Neural crest cell (in vitro differentiated cells): ENCODE measurements around the gene TNP1. TPM values are rescaled to one million over a fixed set of nuclear protein-coding genes. Genes with fewer than 3 reads are reported as not detected.

Source experiments
- DNase-seq: peaks from one replicate; pipeline ENCODE4 v3.0.0; 2021; ENCODE audit warnings: low read depth, mixed read lengths, low spot score
- H3K27ac Mint-ChIP-seq: one replicate; pipeline ENCODE4 v1.8.0; 2021; ENCODE audit warnings: mild to moderate bottlenecking, mixed read lengths; ENCODE audit not compliant: unreplicated experiment
- H3K27me3 Mint-ChIP-seq: 2 replicates; pipeline ENCODE4 v1.8.0; 2021; ENCODE audit warnings: low read depth, mild to moderate bottlenecking, mixed read lengths
- H3K36me3 Mint-ChIP-seq: 2 replicates; pipeline ENCODE4 v1.8.0; 2021; ENCODE audit warnings: low read depth, mild to moderate bottlenecking, mixed read lengths
- H3K4me1 Mint-ChIP-seq: 2 replicates; pipeline ENCODE4 v1.8.0; 2021; ENCODE audit warnings: mixed read lengths
- H3K4me3 Mint-ChIP-seq: one replicate; pipeline ENCODE4 v1.8.0; 2021; ENCODE audit warnings: mild to moderate bottlenecking, mixed read lengths
- H3K9me3 Mint-ChIP-seq: 2 replicates; pipeline ENCODE4 v1.8.0; 2021; ENCODE audit warnings: mixed read lengths
- total RNA-seq: library from RNA; stranded (reverse); gene quantifications from 2 replicates; pipeline ENCODE4 v1.2.1, GENCODE V29; 2021
- TF ChIP-seq, protein P1 (sequence below): fragments of 200-600 bp; sonication (generic); conservative IDR thresholded peaks from 2 replicates; pipeline ENCODE4 v1.5.0; 2021; ENCODE audit warnings: antibody characterized with exemption, mild to moderate bottlenecking

The TNP1 gene
- total RNA-seq, 1 donor from 2014 or later: not detected

DNA sequence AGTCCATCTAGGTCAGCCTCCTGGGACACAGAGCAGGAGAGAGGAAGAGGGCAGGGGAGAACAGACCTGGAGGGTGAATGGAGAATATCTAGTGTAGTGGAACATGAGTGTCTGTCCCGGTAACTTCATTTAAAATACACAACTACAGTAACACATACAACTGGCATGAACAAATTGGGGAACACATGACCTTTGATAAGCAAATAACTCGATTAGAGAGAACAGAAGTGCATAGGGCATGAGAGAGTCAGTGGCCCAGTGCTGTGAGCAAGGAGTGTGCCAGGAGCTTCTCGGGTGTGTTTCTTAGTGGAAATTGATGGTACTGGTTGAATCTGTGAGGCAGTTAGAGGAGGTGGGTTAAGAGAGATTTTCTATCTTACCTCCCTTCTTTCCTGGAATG lies 40.8 kb downstream of the TNP1 start:
- no peak for DNase-seq
- no peak overlapping the region for H3K27ac Mint-ChIP-seq
- peaks cover 5% of the 10 kb centered on the region for H3K36me3 Mint-ChIP-seq
- no peaks in the 10 kb centered on the region for H3K4me1 Mint-ChIP-seq
- no peak overlapping the region for H3K4me3 Mint-ChIP-seq
- no peaks in the 10 kb centered on the region for H3K27me3 Mint-ChIP-seq
- peaks cover 4% of the 10 kb centered on the region for H3K9me3 Mint-ChIP-seq
- TF ChIP-seq, protein P1, sequence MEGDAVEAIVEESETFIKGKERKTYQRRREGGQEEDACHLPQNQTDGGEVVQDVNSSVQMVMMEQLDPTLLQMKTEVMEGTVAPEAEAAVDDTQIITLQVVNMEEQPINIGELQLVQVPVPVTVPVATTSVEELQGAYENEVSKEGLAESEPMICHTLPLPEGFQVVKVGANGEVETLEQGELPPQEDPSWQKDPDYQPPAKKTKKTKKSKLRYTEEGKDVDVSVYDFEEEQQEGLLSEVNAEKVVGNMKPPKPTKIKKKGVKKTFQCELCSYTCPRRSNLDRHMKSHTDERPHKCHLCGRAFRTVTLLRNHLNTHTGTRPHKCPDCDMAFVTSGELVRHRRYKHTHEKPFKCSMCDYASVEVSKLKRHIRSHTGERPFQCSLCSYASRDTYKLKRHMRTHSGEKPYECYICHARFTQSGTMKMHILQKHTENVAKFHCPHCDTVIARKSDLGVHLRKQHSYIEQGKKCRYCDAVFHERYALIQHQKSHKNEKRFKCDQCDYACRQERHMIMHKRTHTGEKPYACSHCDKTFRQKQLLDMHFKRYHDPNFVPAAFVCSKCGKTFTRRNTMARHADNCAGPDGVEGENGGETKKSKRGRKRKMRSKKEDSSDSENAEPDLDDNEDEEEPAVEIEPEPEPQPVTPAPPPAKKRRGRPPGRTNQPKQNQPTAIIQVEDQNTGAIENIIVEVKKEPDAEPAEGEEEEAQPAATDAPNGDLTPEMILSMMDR: no peak

DNA sequence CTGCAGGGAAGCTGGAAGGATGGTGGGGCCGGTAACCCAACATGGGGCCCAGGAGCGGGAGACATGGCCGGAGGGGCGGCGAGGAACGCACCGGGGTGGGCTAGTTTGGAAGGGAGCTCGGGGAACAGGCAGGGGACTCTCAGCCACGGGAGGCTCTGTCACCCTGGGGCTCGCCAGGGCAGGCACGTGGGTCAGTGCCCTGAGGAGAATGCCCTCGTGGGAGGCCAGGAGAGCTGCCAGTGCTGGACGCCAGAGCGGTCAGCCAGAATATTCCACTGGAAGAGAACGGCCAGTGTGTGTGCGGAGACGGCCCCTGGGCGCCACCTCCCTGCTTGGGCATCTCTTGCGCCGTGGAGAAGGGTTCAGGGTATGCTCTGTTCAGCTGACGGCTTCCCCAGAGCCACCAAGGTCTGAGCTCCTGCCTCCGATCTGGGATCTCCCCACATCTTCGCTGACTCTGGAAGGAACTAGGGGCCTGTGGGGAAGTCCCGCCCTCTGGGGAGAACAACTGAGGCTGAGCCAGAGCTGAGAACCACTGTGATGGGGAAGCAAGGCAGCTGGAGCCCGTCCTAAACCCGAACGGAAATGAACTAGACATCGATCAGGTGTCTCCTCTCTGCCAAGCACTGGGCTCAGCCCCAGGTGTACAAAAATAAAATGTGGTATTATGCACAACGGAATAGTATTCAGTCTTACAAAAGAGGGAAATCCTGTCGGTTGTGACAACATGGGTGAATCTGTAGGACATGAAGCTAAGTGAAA lies 49.3 kb downstream of the TNP1 start:
- H3K4me3 Mint-ChIP-seq: no peak overlapping the region
- H3K27ac Mint-ChIP-seq: no peak overlapping the region
- H3K4me1 Mint-ChIP-seq: no peaks in the 10 kb centered on the region
- no peaks in the 10 kb centered on the region for H3K36me3 Mint-ChIP-seq
- DNase-seq: no peak
- H3K9me3 Mint-ChIP-seq: no peaks in the 10 kb centered on the region
- TF ChIP-seq, protein P1: no peak
- H3K27me3 Mint-ChIP-seq: no peaks in the 10 kb centered on the region

Other genes with a start within 250 kb of the TNP1 start
- 365 and 366 TPM in 2 replicates for gene IGFBP2, start 226.6 kb downstream of the TNP1 start, total RNA-seq
- 140 TPM in 2 replicates for gene IGFBP5, start 164.5 kb downstream of the TNP1 start, total RNA-seq